NB4 (cell line): ENCODE data around the gene PHACTR2.

Experiments used
- MYC ChIP-seq: IDR thresholded peaks from 2 replicates; pipeline ENCODE4 v1.6.1; 2011; ENCODE audit warnings: low read depth, low read length
- POLR2A ChIP-seq: IDR thresholded peaks from 2 replicates; pipeline ENCODE4 v1.6.1; 2011; ENCODE audit warnings: mild to moderate bottlenecking; ENCODE audit not compliant: insufficient read length; ENCODE audit errors: extremely low read depth
- TF ChIP-seq, protein P1 (sequence below): IDR thresholded peaks from one replicate; pipeline ENCODE4 v1.5.1; 2012; ENCODE audit warnings: low read depth, low read length
- TF ChIP-seq, protein P2 (sequence below): IDR thresholded peaks from 2 replicates; pipeline ENCODE4 v1.6.1; 2011; ENCODE audit warnings: low read depth, low read length

DNA sequence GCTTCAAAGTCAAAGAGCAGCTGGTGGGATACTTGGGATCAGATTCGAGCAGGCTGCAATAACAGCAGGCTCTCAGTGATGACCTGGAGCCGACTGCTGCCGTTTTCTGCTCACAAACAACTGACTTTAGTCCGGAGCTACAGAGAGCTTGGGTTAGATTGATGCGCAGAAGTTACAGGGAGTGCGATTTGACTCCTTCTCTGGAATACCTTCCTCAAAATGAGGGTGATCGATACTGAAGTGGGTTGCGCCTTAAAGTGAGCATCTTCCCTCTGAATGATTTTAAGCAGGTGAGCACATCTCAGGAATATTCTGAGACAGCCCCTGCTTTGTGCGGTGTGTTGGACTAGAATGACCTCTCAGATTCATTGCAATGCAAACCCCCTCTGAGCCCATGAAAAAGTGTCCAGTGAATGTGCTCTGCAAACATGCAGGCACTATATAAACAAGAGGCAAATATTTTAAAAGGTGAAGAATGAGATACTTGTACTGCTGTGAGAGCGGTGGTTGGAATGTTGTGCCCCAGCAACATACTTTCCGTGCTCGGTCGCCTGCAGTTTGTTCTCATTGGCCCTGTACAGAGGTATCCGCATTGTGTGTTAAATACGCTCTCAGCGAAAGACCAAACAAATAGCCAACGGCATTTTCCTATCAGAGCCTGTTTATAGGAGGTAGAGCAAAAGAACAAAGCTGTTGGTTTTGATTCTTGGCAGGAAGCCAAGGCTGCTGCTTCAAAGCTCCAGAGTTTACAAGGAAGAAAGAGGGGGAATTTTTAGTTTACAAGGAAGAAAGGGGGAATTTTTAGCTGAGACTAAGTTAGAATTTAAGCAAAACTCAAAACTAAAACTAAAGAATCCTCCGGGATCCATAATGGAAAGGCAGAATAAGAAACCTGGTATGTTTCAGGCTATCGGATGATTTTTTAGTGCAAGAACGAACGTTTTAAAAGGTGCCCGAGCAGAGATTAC lies 67.7 kb downstream of the PHACTR2 start:
- TF ChIP-seq, protein P1, sequence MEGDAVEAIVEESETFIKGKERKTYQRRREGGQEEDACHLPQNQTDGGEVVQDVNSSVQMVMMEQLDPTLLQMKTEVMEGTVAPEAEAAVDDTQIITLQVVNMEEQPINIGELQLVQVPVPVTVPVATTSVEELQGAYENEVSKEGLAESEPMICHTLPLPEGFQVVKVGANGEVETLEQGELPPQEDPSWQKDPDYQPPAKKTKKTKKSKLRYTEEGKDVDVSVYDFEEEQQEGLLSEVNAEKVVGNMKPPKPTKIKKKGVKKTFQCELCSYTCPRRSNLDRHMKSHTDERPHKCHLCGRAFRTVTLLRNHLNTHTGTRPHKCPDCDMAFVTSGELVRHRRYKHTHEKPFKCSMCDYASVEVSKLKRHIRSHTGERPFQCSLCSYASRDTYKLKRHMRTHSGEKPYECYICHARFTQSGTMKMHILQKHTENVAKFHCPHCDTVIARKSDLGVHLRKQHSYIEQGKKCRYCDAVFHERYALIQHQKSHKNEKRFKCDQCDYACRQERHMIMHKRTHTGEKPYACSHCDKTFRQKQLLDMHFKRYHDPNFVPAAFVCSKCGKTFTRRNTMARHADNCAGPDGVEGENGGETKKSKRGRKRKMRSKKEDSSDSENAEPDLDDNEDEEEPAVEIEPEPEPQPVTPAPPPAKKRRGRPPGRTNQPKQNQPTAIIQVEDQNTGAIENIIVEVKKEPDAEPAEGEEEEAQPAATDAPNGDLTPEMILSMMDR, result no peak
- no peak for TF ChIP-seq POLR2A
- TF ChIP-seq, protein P2, sequence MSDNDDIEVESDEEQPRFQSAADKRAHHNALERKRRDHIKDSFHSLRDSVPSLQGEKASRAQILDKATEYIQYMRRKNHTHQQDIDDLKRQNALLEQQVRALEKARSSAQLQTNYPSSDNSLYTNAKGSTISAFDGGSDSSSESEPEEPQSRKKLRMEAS, result no peak
- TF ChIP-seq MYC, result no peak
